Measurements from ENCODE around the gene CERS3. TPM values are rescaled to one million over a fixed set of nuclear protein-coding genes. Genes with fewer than 3 reads are reported as not detected.

CERS3 gene
- total RNA-seq, 4 donors from 2014 or later, result 4.7 TPM; not detected in 3

- no peak for TF ChIP-seq CTCF (IDR thresholded peaks at IDR 0.05; ENCODE audit: low read depth)
These were observed 32.9 kb downstream of the CERS3 start for GRCh38 chr15:100495861-100496260.

- no peak for TF ChIP-seq CTCF (IDR thresholded peaks at IDR 0.05; ENCODE audit: low read depth)
These were observed 35.5 kb downstream of the CERS3 start for GRCh38 chr15:100493213-100493612.

GRCh38 chr15:100484443-100484842, 44.3 kb downstream of the CERS3 start:
- no peak for TF ChIP-seq CTCF (IDR thresholded peaks at IDR 0.05; ENCODE audit: low read depth)

- TF ChIP-seq CTCF (IDR thresholded peaks at IDR 0.05; ENCODE audit: low read depth), result no peak
These were observed 45.4 kb downstream of the CERS3 start for GRCh38 chr15:100483370-100483769.

- TF ChIP-seq CTCF (IDR thresholded peaks at IDR 0.05; ENCODE audit: low read depth), result no peak
These were observed 51.9 kb downstream of the CERS3 start for GRCh38 chr15:100476805-100477204.

- no peak for TF ChIP-seq CTCF (IDR thresholded peaks at IDR 0.05; ENCODE audit: low read depth)
These were observed 56.0 kb downstream of the CERS3 start for GRCh38 chr15:100472736-100473135.

- TF ChIP-seq CTCF (IDR thresholded peaks at IDR 0.05; ENCODE audit: low read depth), result no peak
These were observed 56.8 kb downstream of the CERS3 start for GRCh38 chr15:100471933-100472332.

Measured in subcutaneous adipose tissue (tissue), 4 donors.